SK-N-SH treated with all-trans-retinoic acid at 6 μM for 48 hours (cell line): ENCODE measurements around the gene NME7.

Experiments used
- ATAC-seq: fragments of 200-7000 bp; cut with Tn5 transposase; 3 replicates; pipeline ENCODE4 v1.9.1; 2020; ENCODE audit warnings: mild to moderate bottlenecking, moderate library complexity
- ARNTL ChIP-seq: fragments of 450-650 bp; formaldehyde crosslinking; IDR thresholded peaks from 2 replicates; pipeline ENCODE4 v1.5.0; 2020; ENCODE audit warnings: low read depth, mild to moderate bottlenecking, moderate library complexity, borderline replicate concordance
- BACH2 ChIP-seq: fragments of 250-450 bp; sonication (Bioruptor Pico); IDR thresholded peaks from 2 replicates; pipeline ENCODE4 v1.9.0; 2021; ENCODE audit warnings: mild to moderate bottlenecking, borderline replicate concordance
- CREB5 ChIP-seq: fragments of 250-450 bp; sonication (Bioruptor Pico); IDR thresholded peaks from 2 replicates; pipeline ENCODE4 v1.5.1; 2020; ENCODE audit warnings: low read depth, mild to moderate bottlenecking, moderate library complexity
- CSDC2 ChIP-seq: fragments of 250-450 bp; sonication (Bioruptor Pico); IDR thresholded peaks from 2 replicates; pipeline ENCODE4 v1.5.0; 2020; ENCODE audit warnings: mild to moderate bottlenecking, moderate library complexity
- CSRNP3 ChIP-seq: fragments of 250-450 bp; sonication (Bioruptor Pico); IDR thresholded peaks from 2 replicates; pipeline ENCODE4 v1.5.1; 2021; ENCODE audit warnings: mild to moderate bottlenecking, moderate library complexity
- ESRRG ChIP-seq: fragments of 250-450 bp; sonication (Bioruptor Pico); IDR thresholded peaks from 2 replicates; pipeline ENCODE4 v1.6.1; 2021; ENCODE audit warnings: mild to moderate bottlenecking
- GLIS3 ChIP-seq: fragments of 250-450 bp; sonication (Bioruptor Pico); IDR thresholded peaks from 2 replicates; pipeline ENCODE4 v1.5.0; 2020; ENCODE audit warnings: mild to moderate bottlenecking, moderate library complexity
- OSR1 ChIP-seq: fragments of 250-450 bp; sonication (Bioruptor Pico); IDR thresholded peaks from 2 replicates; pipeline ENCODE4 v1.8.0; 2022; ENCODE audit warnings: moderate library complexity, mild to moderate bottlenecking, inconsistent platforms
- PATZ1 ChIP-seq: fragments of 250-450 bp; sonication (Bioruptor Pico); IDR thresholded peaks from 2 replicates; pipeline ENCODE4 v1.8.0; 2020; ENCODE audit warnings: mild to moderate bottlenecking, moderate library complexity, borderline replicate concordance
- POU6F1 ChIP-seq: fragments of 250-450 bp; sonication (Bioruptor Pico); IDR thresholded peaks from 2 replicates; pipeline ENCODE4 v1.8.0; 2021; ENCODE audit warnings: low read depth, mild to moderate bottlenecking, moderate library complexity, borderline replicate concordance
- PPARA ChIP-seq: fragments of 250-450 bp; sonication (Bioruptor Pico); IDR thresholded peaks from 2 replicates; pipeline ENCODE4 v1.5.0; 2020; ENCODE audit warnings: mild to moderate bottlenecking, borderline replicate concordance
- RARB ChIP-seq: fragments of 250-450 bp; sonication (Bioruptor Pico); IDR thresholded peaks from 2 replicates; pipeline ENCODE4 v1.8.0; 2021; ENCODE audit warnings: mild to moderate bottlenecking, moderate library complexity
- SNAI2 ChIP-seq: fragments of 250-450 bp; sonication (Bioruptor Pico); IDR thresholded peaks from 2 replicates; pipeline ENCODE4 v1.5.0; 2020; ENCODE audit warnings: mild to moderate bottlenecking, moderate library complexity
- TCF4 ChIP-seq: fragments of 250-450 bp; sonication (Bioruptor Pico); IDR thresholded peaks from 2 replicates; pipeline ENCODE4 v1.8.0; 2021; ENCODE audit warnings: mild to moderate bottlenecking, moderate library complexity, borderline replicate concordance
- TOX ChIP-seq: fragments of 250-450 bp; sonication (Bioruptor Pico); IDR thresholded peaks from 2 replicates; pipeline ENCODE4 v1.8.0; 2021; ENCODE audit warnings: mild to moderate bottlenecking, moderate library complexity, borderline replicate concordance
- TSHZ2 ChIP-seq: fragments of 250-450 bp; sonication (Bioruptor Pico); IDR thresholded peaks from 2 replicates; pipeline ENCODE4 v1.5.0; 2020; ENCODE audit warnings: mild to moderate bottlenecking, moderate library complexity
- ZC3H10 ChIP-seq: fragments of 250-450 bp; sonication (Bioruptor Pico); IDR thresholded peaks from 2 replicates; pipeline ENCODE4 v1.5.1; 2021; ENCODE audit warnings: mild to moderate bottlenecking, moderate library complexity
- ZFP3 ChIP-seq: fragments of 250-450 bp; sonication (Bioruptor Pico); IDR thresholded peaks from 2 replicates; pipeline ENCODE4 v1.5.0; 2020; ENCODE audit warnings: mild to moderate bottlenecking, moderate library complexity
- ZFP30 ChIP-seq: fragments of 450-650 bp; formaldehyde crosslinking; IDR thresholded peaks from 2 replicates; pipeline ENCODE4 v1.5.0; 2022; ENCODE audit warnings: mild to moderate bottlenecking, moderate library complexity
- ZNF70 ChIP-seq: fragments of 450-650 bp; formaldehyde crosslinking; IDR thresholded peaks from 2 replicates; pipeline ENCODE4 v1.5.0; 2020; ENCODE audit warnings: mild to moderate bottlenecking, moderate library complexity
- ZNF8 ChIP-seq: fragments of 450-650 bp; formaldehyde crosslinking; IDR thresholded peaks from 2 replicates; pipeline ENCODE4 v1.5.0; 2020; ENCODE audit warnings: mild to moderate bottlenecking, moderate library complexity

Gene NME7

GRCh38 chr1:169387399-169387798 is 19.8 kb upstream of the NME7 start:
- no peak for TF ChIP-seq TSHZ2 (CRISPR knock-in tag)
- no peak for TF ChIP-seq CREB5 (CRISPR knock-in tag)
- TF ChIP-seq POU6F1 (CRISPR knock-in tag), result no peak
- TF ChIP-seq ZFP3, result no peak
- TF ChIP-seq PATZ1 (CRISPR knock-in tag), result no peak
- TF ChIP-seq BACH2 (CRISPR knock-in tag), result no peak
- TF ChIP-seq ZNF70, result no peak
- no peak for TF ChIP-seq PPARA (CRISPR knock-in tag)
- TF ChIP-seq TCF4, result no peak
- TF ChIP-seq CSDC2 (CRISPR knock-in tag), result no peak
- TF ChIP-seq ZFP30 (CRISPR knock-in tag), result no peak
- no peak for TF ChIP-seq ZC3H10 (CRISPR knock-in tag)
- TF ChIP-seq ESRRG (CRISPR knock-in tag), result no peak
- no peak for TF ChIP-seq ARNTL
- no peak for TF ChIP-seq OSR1 (CRISPR knock-in tag)
- no peak for TF ChIP-seq ZNF8
- TF ChIP-seq CSRNP3, result no peak
- ATAC-seq, result no peak

- no peak for ATAC-seq
- no peak for TF ChIP-seq PPARA (CRISPR knock-in tag)
- TF ChIP-seq CREB5 (CRISPR knock-in tag), result no peak
- no peak for TF ChIP-seq ZC3H10 (CRISPR knock-in tag)
- no peak for TF ChIP-seq TOX (CRISPR knock-in tag)
- TF ChIP-seq BACH2 (CRISPR knock-in tag), result no peak
- TF ChIP-seq SNAI2 (CRISPR knock-in tag), result no peak
- TF ChIP-seq GLIS3 (CRISPR knock-in tag), result no peak
- no peak for TF ChIP-seq RARB (CRISPR knock-in tag)
- no peak for TF ChIP-seq POU6F1 (CRISPR knock-in tag)
- TF ChIP-seq CSDC2 (CRISPR knock-in tag), result no peak
- TF ChIP-seq ARNTL, result no peak
- TF ChIP-seq TCF4, result no peak
- TF ChIP-seq, all 23 proteins: peak for 0
These were observed 15.9 kb upstream of the NME7 start for GRCh38 chr1:169383449-169383848.
